HepG2 (cell line): ENCODE measurements around the gene SLC5A10. TPM values are rescaled to one million over a fixed set of nuclear protein-coding genes. Genes with fewer than 3 reads are reported as not detected.

Experiments used
- AKNA ChIP-seq: sonication (generic); formaldehyde crosslinking; IDR thresholded peaks from 2 replicates; pipeline ENCODE4 v1.4.0; 2020; ENCODE audit warnings: missing genetic modification reagents, borderline replicate concordance
- GATAD2A ChIP-seq: IDR thresholded peaks from 2 replicates; pipeline ENCODE4 v1.6.1; 2016
- GPN1 ChIP-seq: sonication (generic); formaldehyde crosslinking; IDR thresholded peaks from 2 replicates; pipeline ENCODE4 v1.5.1; 2020; ENCODE audit warnings: missing genetic modification reagents, borderline replicate concordance
- HBP1 ChIP-seq: IDR thresholded peaks from 2 replicates; pipeline ENCODE4 v1.6.1; 2016; ENCODE audit warnings: low read depth, control low read depth
- HMGXB3 ChIP-seq: sonication (generic); formaldehyde crosslinking; IDR thresholded peaks from 2 replicates; pipeline ENCODE4 v1.4.0; 2020; ENCODE audit warnings: missing genetic modification reagents, borderline replicate concordance
- KLF15 ChIP-seq: sonication (generic); formaldehyde crosslinking; IDR thresholded peaks from 2 replicates; pipeline ENCODE4 v1.8.1; 2023; ENCODE audit warnings: borderline replicate concordance, mild to moderate bottlenecking, inconsistent platforms, missing genetic modification reagents, mixed read lengths
- SUZ12 ChIP-seq: fragments of 150-350 bp; IDR thresholded peaks from 2 replicates; pipeline ENCODE4 v1.6.1; 2014; ENCODE audit warnings: low read depth, low read length
- TCF12 ChIP-seq, 2 experiments: fragments of 450-650 bp in 1 of 2; sonication (generic) in 1 of 2; formaldehyde crosslinking in 1 of 2; IDR thresholded peaks; 2 replicates each; pipeline versions ENCODE4 v1.6.1 to v1.8.0; 2017 to 2022; ENCODE audit warnings: antibody characterized with exemption in 1 of 2, mild to moderate bottlenecking in 1 of 2, missing genetic modification reagents in 1 of 2, moderate library complexity in 1 of 2
- TCF7L2 ChIP-seq: IDR thresholded peaks from 2 replicates; pipeline ENCODE4 v1.6.1; 2011; ENCODE audit warnings: mild to moderate bottlenecking, low read depth, low read length, moderate library complexity
- TEAD3 ChIP-seq: optimal IDR thresholded peaks from 2 replicates; pipeline ENCODE3; 2016; ENCODE audit warnings: borderline replicate concordance
- ZNF646 ChIP-seq: sonication (generic); formaldehyde crosslinking; IDR thresholded peaks from 2 replicates; pipeline ENCODE4 v1.9.0; 2021; ENCODE audit warnings: mild to moderate bottlenecking, missing genetic modification reagents
- ZSCAN9 ChIP-seq: IDR thresholded peaks from 2 replicates; pipeline ENCODE4 v1.6.1; 2016; ENCODE audit warnings: borderline replicate concordance
- polyA plus RNA-seq, 8 experiments: library from polyadenylated mRNA; depleted of rRNA in 3 of 8; stranded (reverse) in 7 of 8; unstranded in 1 of 8; fragments of >200 nt; fragmentation: Illumina TruSeq in 4 of 8; extraction: Trizol in 4 of 8; gene quantifications; 2 replicates each; pipeline versions ENCODE4 v1.2.1 to v1.2.3, GENCODE V29; 2011 to 2016; ENCODE audit warnings: low read depth in 4 of 8, missing spikeins in 1 of 8, mixed read lengths in 1 of 8; ENCODE audit not compliant: insufficient read depth in 1 of 8
- total RNA-seq, 5 experiments: library from RNA; depleted of rRNA; stranded (reverse); fragments of >200 nt; fragmentation: Illumina TruSeq; extraction: Trizol; gene quantifications; 2 replicates each; pipeline ENCODE4 v1.2.3, GENCODE V29; 2016; ENCODE audit warnings: low read depth in 1 of 5

SLC5A10 gene
- total and polyA plus RNA-seq, 2 of the 13 experiments (the other 11 are each of a cell fraction or from before 2014, with no cell fraction given) = 0.05 TPM; not detected in 1

GRCh38 chr17:18925187-18925586, 26.8 kb upstream of the SLC5A10 start (continued):
- TF ChIP-seq ZSCAN9 = peak; percentile 51; the same call in 1 of the 2 replicates
- no peak for TF ChIP-seq GPN1
- TF ChIP-seq AKNA (CRISPR knock-in tag) = no peak
- TF ChIP-seq HBP1 (CRISPR knock-in tag) = no peak
- no peak for TF ChIP-seq TCF12 (IDR thresholded peaks at IDR 0.05)
- TF ChIP-seq TCF12 (CRISPR knock-in tag; IDR thresholded peaks at IDR 0.05) = no peak
- no peak for TF ChIP-seq TCF7L2
- TF ChIP-seq SUZ12 = no peak
- TF ChIP-seq KLF15 (CRISPR knock-in tag) = no peak
- TF ChIP-seq ZNF646 (CRISPR knock-in tag) = peak; percentile 96
- peak; percentile 87 for TF ChIP-seq GATAD2A (CRISPR knock-in tag)
- peak; percentile 55 for TF ChIP-seq TEAD3 (CRISPR knock-in tag)
- TF ChIP-seq HMGXB3 (CRISPR knock-in tag) = no peak
